ENCODE data around the gene CD7. TPM values are rescaled to one million over a fixed set of nuclear protein-coding genes. Genes with fewer than 3 reads are reported as not detected.

Gene CD7
- total RNA-seq, 1 donor from 2014 or later, result 1.4 TPM

DNA sequence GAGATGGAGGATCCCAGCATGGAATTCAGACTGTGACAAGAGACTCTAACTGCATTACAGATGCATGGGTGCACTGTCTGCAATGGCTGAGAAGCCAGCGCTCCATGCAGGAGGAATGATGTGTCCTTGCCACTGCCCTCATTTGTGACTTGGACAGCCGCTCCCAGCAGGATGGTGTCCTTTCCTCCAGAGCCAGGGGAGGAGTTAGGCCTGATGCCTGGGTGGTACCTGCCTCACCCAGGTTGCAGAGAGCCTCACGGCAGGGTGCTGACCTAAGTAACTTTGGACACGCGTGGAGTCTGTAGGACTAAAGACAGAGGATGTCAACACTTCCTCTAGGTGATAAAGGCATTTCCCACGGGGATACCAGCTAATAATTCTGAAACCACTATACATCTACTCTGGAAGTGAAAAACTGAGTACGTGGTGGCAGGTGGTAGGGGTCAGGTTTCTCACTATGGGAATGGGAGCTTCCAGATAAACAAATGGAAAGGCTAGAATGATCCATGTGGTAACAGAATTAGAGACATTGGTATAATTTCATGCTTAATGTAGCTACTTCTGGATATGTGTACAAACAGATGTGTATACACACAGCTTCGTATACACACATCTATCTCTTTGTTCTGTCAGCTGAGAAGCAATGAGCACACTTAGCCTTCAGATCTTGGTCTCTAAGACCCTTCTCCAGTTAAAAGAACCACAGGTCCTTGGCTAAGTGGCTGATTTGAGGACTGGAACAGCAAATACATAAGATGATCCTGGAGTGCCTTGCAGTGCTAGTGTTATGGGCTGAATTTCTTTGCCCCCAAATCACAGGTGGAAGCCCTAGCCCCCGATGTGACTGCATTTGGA, 30.2 kb downstream of the CD7 start:
- Mint-ChIP-seq H3K9me3 (no peaks in the 10 kb centered on the region), H3K27ac (peak overlapping the region; percentile 98), H3K27me3 (no peaks in the 10 kb centered on the region), H3K36me3 (no peaks in the 10 kb centered on the region), H3K4me3 (no peak overlapping the region), H3K4me1 (ENCODE audit: unreplicated experiment) (peaks cover 28% of the 10 kb centered on the region)
- DNase-seq (ENCODE audit: extremely low spot score, unreplicated experiment), result no peak
- TF ChIP-seq, protein P1, sequence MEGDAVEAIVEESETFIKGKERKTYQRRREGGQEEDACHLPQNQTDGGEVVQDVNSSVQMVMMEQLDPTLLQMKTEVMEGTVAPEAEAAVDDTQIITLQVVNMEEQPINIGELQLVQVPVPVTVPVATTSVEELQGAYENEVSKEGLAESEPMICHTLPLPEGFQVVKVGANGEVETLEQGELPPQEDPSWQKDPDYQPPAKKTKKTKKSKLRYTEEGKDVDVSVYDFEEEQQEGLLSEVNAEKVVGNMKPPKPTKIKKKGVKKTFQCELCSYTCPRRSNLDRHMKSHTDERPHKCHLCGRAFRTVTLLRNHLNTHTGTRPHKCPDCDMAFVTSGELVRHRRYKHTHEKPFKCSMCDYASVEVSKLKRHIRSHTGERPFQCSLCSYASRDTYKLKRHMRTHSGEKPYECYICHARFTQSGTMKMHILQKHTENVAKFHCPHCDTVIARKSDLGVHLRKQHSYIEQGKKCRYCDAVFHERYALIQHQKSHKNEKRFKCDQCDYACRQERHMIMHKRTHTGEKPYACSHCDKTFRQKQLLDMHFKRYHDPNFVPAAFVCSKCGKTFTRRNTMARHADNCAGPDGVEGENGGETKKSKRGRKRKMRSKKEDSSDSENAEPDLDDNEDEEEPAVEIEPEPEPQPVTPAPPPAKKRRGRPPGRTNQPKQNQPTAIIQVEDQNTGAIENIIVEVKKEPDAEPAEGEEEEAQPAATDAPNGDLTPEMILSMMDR (conservative IDR thresholded peaks at IDR 0.05), result no peak

DNA sequence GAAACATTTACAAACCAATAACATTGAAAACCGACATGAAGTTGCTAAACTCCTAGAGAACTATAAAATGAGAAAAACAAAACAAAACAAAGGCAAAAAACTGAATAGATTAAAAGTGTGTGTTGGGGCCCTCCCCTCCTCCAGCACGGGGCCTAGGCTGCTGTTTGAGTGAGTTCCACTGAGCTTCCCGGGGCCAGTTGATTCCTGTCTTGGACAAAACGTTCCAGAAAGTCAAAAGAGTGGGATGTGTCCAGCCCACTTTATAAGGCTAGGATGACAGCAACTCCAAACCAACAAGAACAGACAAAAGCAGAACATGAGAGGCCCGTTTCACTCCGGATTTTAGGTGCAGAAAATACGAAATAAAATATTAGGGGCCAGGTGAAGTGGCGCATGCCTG, 32.3 kb downstream of the CD7 start:
- Mint-ChIP-seq H3K27me3 (no peaks in the 10 kb centered on the region), H3K27ac (peak overlapping the region; percentile 56), H3K9me3 (no peaks in the 10 kb centered on the region), H3K4me3 (peak overlapping the region; percentile 45), H3K36me3 (no peaks in the 10 kb centered on the region), H3K4me1 (ENCODE audit: unreplicated experiment) (peaks cover 28% of the 10 kb centered on the region)
- TF ChIP-seq, protein P1 (conservative IDR thresholded peaks at IDR 0.05), result no peak
- no peak for DNase-seq (ENCODE audit: extremely low spot score, unreplicated experiment)

DNA sequence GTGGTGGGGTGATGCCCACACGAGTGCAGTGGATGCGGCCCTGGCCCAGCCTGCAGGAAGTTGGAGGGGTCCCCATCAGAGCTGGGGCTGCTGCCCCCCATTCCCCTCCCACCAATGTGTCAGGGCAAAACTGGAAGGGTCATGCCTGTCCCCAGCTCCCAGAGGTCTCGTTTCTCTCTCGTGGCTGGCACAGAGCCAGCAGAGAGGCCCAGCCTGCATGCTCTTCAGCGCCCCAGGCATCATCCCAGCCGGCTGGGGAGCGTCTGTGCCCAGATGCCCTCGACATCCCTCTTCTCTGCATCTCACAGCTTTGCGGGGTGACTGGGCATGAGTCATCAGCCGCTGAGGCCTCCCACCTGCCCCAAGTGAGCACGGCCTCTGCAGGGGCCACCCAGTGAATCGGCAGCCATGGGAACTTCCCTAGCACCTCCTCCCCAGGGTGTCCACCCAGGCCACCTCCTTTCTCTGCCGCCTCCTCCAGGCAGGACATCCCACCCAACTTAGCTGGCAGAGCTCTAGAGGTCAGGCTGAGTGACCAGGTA, 34.1 kb downstream of the CD7 start:
- H3K27me3 Mint-ChIP-seq, result no peaks in the 10 kb centered on the region
- no peaks in the 10 kb centered on the region for H3K9me3 Mint-ChIP-seq
- H3K27ac Mint-ChIP-seq, result no peak overlapping the region
- TF ChIP-seq, protein P1 (conservative IDR thresholded peaks at IDR 0.05), result no peak
- peaks cover 21% of the 10 kb centered on the region for H3K4me1 Mint-ChIP-seq (ENCODE audit: unreplicated experiment)
- no peak for DNase-seq (ENCODE audit: extremely low spot score, unreplicated experiment)
- H3K36me3 Mint-ChIP-seq, result no peaks in the 10 kb centered on the region
- no peak overlapping the region for H3K4me3 Mint-ChIP-seq

DNA sequence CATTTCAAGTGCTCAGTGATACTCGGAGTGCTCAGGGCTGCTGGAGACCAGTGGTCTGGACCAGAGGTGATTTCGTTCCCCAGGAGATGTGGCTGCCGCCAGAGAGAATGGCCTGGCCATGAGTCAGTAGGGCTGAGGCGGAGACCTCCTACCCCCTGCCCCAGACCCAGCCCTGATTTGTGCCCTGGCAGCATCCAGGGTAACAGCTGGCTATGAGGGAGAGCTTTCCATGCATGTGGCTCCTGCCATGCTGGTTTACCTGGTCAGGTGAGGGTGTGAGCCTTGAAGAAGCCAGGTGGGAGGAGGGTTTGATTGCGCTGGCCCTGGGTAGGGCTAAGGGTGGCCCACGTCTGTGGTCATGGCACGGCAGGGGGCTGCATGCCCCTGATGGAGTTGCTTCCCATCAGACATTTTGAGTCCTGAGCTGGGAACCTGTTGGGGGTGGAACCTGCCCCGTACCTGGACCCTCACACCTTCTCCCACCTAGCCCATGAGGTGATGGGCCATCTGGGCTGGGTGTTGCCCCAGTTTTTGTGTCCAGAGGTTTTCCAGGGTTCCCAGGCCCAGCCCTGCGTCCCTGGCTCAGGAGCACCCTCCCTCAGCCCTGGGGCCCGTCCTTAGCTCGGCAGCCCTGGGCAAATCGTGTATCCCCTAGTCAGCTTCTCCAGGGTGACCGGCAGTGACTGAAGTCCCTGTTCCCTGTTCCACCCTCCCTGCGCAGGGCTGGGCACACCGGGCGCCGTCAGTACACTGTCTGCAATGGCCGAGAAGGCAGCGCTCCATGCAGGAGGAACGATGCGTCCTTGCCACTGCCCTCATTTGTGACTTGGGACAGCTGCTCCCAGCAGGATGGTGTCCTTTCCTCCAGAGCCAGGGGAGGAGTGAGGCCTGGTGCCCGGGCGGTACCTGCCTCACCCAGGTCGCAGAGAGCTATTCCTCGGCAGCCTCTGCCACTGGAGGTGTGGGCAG, 34.9 kb downstream of the CD7 start:
- no peak overlapping the region for H3K4me3 Mint-ChIP-seq
- no peaks in the 10 kb centered on the region for H3K36me3 Mint-ChIP-seq
- peaks cover 20% of the 10 kb centered on the region for H3K4me1 Mint-ChIP-seq (ENCODE audit: unreplicated experiment)
- no peak overlapping the region for H3K27ac Mint-ChIP-seq
- DNase-seq (ENCODE audit: extremely low spot score, unreplicated experiment), result no peak
- H3K9me3 Mint-ChIP-seq, result no peaks in the 10 kb centered on the region
- TF ChIP-seq, protein P1 (conservative IDR thresholded peaks at IDR 0.05), result no peak
- no peaks in the 10 kb centered on the region for H3K27me3 Mint-ChIP-seq

DNA sequence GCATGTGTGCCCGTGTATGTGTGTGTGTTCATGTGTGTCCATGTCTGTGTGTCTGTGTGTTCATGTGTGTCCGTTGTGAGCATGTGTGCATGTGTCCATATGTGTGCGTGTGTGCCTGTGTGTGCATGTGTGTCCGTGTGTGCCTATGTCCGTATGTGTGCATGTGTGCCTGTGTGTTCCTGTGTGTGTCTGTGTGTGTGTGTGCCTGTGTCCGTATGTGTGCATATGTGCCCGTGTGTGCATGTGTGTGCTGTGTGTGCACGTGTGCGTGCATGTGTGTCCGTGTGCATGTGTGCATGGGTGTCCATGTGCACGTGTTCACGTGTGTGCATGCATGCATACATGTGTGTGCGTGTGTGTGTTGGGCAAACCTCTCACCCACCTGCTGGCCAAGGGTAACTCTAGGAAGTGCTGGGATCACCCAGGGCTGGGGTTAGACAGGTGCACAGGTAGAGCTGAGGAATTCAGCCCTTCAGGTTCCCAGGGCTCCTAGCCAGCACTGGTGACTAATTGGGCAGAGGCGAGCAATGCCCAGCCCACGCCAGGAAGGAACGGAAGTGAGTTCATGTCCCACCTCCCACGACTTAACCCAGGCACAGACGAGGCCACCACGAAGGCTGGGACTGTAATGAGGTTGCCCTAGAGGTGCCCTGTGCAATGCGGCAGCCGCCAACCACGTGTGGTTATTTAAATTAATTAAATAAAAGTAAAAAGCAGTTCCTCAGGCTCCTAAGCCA, 35.7 kb downstream of the CD7 start:
- DNase-seq (ENCODE audit: extremely low spot score, unreplicated experiment), result no peak
- no peaks in the 10 kb centered on the region for H3K9me3 Mint-ChIP-seq
- peaks cover 28% of the 10 kb centered on the region for H3K4me1 Mint-ChIP-seq (ENCODE audit: unreplicated experiment)
- no peaks in the 10 kb centered on the region for H3K27me3 Mint-ChIP-seq
- H3K36me3 Mint-ChIP-seq, result no peaks in the 10 kb centered on the region
- H3K27ac Mint-ChIP-seq, result peak overlapping the region; percentile 72
- no peak overlapping the region for H3K4me3 Mint-ChIP-seq
- TF ChIP-seq, protein P1 (conservative IDR thresholded peaks at IDR 0.05), result no peak

Data from type B pancreatic cell (in vitro differentiated cells).